ENCODE results near the gene CROCC2. TPM values are rescaled to one million over a fixed set of nuclear protein-coding genes. Genes with fewer than 3 reads are reported as not detected.

The CROCC2 gene
- total RNA-seq, 4 donors from 2014 or later: 0.27 to 0.83 TPM; not detected in 2

DNA sequence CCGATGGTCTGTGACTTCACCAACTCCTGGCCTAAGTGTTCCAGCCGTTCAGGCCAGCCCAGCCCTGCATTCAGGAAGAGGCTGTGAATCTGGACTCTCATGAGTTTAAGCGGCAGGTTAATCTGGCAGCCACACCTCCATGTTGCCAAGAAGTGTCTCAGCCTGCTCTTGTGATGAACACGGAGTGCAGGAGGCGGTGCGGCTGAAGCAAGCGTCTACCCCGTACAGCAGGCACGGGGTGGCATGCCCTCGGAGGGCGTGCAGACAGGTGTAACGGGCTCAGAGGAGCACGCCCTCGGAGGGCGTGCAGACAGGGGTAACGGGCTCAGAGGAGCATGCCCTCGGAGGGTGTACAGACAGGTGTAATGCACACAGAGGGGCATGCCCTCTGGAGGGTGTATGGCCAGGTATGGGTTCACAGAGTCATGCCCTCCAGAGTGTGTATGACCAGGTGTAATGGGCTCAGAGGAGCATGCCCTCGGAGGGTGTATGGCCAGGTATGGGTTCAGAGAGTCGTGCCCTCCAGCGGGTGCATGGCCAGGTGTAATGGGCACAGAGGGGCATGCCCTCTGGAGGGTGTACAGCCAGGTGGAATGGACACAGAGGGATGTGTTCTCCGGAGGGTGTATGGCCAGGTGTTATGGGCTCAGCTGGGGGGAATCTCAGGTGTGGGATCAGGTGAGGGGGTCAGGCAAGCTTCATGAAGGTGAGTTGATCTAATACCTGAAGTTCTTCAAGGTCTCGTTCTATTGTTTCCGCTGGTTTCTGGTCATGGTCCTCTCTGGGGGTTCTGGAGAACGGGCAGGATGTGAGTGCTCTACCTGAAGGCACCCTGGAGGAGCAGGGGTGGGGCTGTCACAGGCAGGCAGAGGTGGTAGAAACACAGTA is 22.6 kb downstream of the CROCC2 start:
- H3K9me3 ChIP-seq: no peaks in the 10 kb centered on the region
- H3K27ac ChIP-seq: no peak overlapping the region
- no peaks in the 10 kb centered on the region for H3K36me3 ChIP-seq
- peak in 1 of 3 donors; percentile 33 for DNase-seq
- no peaks in the 10 kb centered on the region for H3K27me3 ChIP-seq
- H3K4me3 ChIP-seq: no peak overlapping the region
- no peak for TF ChIP-seq POLR2A (IDR thresholded peaks at IDR 0.05)
- TF ChIP-seq, protein P1, sequence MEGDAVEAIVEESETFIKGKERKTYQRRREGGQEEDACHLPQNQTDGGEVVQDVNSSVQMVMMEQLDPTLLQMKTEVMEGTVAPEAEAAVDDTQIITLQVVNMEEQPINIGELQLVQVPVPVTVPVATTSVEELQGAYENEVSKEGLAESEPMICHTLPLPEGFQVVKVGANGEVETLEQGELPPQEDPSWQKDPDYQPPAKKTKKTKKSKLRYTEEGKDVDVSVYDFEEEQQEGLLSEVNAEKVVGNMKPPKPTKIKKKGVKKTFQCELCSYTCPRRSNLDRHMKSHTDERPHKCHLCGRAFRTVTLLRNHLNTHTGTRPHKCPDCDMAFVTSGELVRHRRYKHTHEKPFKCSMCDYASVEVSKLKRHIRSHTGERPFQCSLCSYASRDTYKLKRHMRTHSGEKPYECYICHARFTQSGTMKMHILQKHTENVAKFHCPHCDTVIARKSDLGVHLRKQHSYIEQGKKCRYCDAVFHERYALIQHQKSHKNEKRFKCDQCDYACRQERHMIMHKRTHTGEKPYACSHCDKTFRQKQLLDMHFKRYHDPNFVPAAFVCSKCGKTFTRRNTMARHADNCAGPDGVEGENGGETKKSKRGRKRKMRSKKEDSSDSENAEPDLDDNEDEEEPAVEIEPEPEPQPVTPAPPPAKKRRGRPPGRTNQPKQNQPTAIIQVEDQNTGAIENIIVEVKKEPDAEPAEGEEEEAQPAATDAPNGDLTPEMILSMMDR (IDR thresholded peaks at IDR 0.05): no peak
- H3K4me1 ChIP-seq: no peaks in the 10 kb centered on the region

DNA sequence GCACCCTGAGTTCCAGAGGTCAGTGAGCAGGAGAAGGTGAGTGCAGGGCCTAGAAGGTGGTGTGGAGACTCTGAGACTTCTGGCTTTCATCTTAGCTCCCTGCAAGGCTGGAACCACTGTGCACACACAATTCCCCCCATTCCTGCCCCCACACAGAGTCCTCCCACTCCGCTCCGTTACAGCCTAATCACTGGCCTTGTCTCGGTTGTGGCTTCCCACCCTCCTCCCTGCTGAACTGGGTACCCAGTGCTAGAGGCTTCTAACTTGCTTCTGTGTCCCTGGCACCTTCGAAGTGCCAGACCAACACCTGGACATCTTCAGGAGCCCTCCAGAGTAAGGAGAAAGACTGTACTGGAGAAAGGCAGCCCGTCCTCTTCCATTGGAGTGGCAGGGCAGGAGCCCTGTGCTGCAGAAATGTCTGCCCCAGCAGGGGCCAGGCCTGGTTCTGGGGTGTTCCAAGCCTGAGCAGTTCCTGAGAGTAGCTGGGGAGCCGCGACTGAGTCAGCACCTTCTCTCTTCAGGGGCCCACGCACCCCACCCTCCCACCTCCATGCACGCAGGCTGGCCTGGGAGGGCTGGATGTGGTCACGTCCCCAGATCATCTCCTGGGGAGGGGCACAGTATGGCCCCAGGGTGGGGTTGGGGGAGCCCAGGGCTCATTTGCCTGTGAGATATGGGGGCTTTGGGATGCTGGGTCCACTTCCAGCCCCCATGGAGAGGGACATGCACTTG is 23.4 kb downstream of the CROCC2 start:
- no peaks in the 10 kb centered on the region for H3K27me3 ChIP-seq
- peak in 1 of 3 donors; percentile 25 for DNase-seq

DNA sequence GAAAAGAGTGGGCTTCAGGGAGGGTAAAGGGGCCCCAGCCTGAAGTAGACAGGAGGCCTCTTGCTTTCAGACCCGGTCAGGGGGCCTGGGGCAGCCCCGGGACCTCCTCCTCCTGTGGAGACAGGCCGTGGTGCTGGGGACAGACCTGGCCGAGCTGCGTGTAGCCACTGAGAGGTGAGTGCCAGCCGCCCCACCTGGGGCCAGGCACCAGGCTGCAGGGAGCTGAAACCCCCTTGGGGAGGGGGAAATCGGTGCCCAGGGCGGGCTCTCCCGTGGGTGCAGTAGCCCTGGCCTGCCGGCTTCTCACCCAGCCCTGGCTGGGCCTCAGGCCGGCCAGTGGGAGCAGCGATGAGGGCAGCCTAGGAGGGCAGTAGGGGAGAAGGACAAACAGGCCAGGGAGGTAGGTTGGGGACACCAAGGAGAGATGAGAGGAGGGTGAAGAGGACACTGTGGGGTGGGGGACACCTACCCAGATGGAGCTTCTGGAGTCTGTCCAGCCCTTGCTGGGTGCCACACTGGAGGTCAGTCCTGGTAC is 24.0 kb downstream of the CROCC2 start:
- Histone ChIP-seq H3K4me3 (no peak overlapping the region), H3K9me3 (no peaks in the 10 kb centered on the region), H3K27ac (no peak overlapping the region), H3K27me3 (no peaks in the 10 kb centered on the region), H3K4me1 (no peaks in the 10 kb centered on the region), H3K36me3 (no peaks in the 10 kb centered on the region)
- TF ChIP-seq, protein P1 (IDR thresholded peaks at IDR 0.05): no peak
- no peak for TF ChIP-seq POLR2A (IDR thresholded peaks at IDR 0.05)
- DNase-seq: peak in 2 of 3 donors; percentile 19 to 41

More for the DNA sequence above, 23.4 kb downstream of the CROCC2 start:
- TF ChIP-seq, protein P1 (IDR thresholded peaks at IDR 0.05): no peak
- no peak for TF ChIP-seq POLR2A (IDR thresholded peaks at IDR 0.05)
- Histone ChIP-seq H3K4me1 (no peaks in the 10 kb centered on the region), H3K9me3 (no peaks in the 10 kb centered on the region), H3K36me3 (no peaks in the 10 kb centered on the region), H3K4me3 (no peak overlapping the region), H3K27ac (no peak overlapping the region)

DNA sequence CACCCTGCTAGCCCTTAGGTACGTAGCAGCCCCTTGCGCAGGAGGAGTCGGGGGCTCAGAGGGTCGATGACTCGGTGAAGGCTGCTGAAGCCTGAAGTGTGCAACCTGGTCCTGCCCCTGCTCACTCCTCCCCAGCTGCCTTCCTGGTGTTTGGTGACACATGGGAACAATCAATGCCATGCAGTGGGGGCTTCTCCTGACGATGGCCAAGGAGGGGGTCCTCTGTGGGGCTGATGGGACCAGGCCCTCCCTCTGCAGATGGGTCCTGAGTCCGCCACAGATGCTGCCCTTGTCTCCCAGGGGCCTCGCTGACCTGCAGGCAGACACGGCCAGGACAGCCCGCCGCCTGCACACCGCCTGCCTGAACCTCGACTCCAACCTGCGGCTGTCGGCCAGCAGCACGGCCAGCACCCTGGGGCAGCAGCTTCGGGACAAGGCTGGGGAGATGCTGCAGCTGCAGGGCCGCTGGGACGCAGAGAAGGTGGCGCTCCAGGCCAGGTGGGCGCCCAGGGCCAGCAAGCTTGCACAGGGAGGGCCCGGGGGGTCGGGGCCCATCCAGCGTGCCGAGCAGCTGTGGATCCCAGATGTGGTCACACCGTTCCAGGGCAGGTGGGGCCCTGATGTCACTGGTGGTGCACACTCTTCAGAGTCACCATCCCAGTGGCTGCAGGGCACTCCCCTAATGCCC is 24.6 kb downstream of the CROCC2 start:
- Histone ChIP-seq H3K27me3 (no peaks in the 10 kb centered on the region), H3K36me3 (no peaks in the 10 kb centered on the region), H3K27ac (no peak overlapping the region), H3K4me3 (no peak overlapping the region), H3K9me3 (no peaks in the 10 kb centered on the region), H3K4me1 (no peaks in the 10 kb centered on the region)
- TF ChIP-seq POLR2A (IDR thresholded peaks at IDR 0.05): no peak
- TF ChIP-seq, protein P1 (IDR thresholded peaks at IDR 0.05): no peak
- peak in 2 of 3 donors; percentile 36 to 41 for DNase-seq

DNA sequence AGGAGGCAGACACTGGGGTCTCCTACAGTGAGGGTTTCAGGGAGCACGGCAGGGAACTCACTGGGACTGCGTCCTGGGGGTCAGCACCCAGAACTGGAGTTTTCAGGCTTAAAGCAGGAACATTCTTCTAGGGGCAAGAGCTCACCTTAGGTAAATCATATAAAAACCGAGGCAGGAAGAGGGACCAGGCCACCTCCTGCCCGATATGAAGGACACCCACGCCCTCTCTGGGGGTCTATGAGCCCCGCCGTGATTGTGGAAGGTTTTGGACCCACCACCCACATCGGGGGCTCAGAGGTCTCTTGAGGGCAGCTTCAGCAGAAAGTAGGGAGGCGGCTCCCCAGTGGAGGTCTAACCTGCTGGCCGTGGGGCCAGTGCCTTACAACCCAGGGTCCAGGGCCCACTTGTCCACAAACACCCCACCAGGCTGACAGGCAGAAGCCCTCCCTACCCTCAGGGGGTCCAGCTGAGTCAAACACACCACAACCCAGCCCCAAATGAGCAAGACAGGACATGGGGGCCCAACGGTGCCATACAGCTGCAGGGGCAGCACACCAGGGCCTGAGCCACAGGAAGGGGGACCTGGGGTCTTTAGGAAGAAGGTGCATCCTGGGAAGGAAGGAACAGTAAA is 25.3 kb downstream of the CROCC2 start:
- Histone ChIP-seq H3K9me3 (no peaks in the 10 kb centered on the region), H3K27me3 (no peaks in the 10 kb centered on the region), H3K4me1 (no peaks in the 10 kb centered on the region), H3K4me3 (no peak overlapping the region), H3K27ac (no peak overlapping the region), H3K36me3 (no peaks in the 10 kb centered on the region)
- no peak for TF ChIP-seq POLR2A (IDR thresholded peaks at IDR 0.05)
- TF ChIP-seq, protein P1 (IDR thresholded peaks at IDR 0.05): no peak
- DNase-seq: peak in 2 of 3 donors; percentile 22 to 42

Measured in Peyer's patch (tissue), 4 donors.